Heart right ventricle (tissue), 16 donors: Measurements from ENCODE around the gene BTN2A1. TPM values are rescaled to one million over a fixed set of nuclear protein-coding genes. Genes with fewer than 3 reads are reported as not detected.
A peak's percentile ranks its signal among the peaks of the same experiment; 100 is the strongest.

Source experiments
- ATAC-seq, 8 donors: fragments of 200-7000 bp; cut with Tn5 transposase; one replicate each; pipeline ENCODE4 v1.9.1; 2020; ENCODE audit warnings: mild to moderate bottlenecking in 8 of 8, moderate library complexity in 8 of 8, moderate number of reproducible peaks in 1 of 8
- DNase-seq, 2 donors: peaks; one replicate each; pipeline ENCODE4 v3.0.0-alpha.2; 2020
- H3K27ac ChIP-seq, 10 donors: fragments of 200-600 bp; sonication (generic) in 2 of 10; one replicate each; pipeline versions ENCODE4 v1.5.0 to v1.8.0; 2020 to 2022; ENCODE audit warnings: mild to moderate bottlenecking in 3 of 10
- H3K27me3 ChIP-seq, 7 donors: fragments of 200-600 bp; one replicate each; pipeline ENCODE4 v1.8.0; 2021 to 2022; ENCODE audit warnings: mild to moderate bottlenecking in 2 of 7
- H3K36me3 ChIP-seq, 9 donors: fragments of 200-600 bp; sonication (generic) in 1 of 9; one replicate each; pipeline versions ENCODE4 v1.5.0 to v1.8.0; 2020 to 2022; ENCODE audit warnings: mild to moderate bottlenecking in 2 of 9
- H3K4me1 ChIP-seq, 9 donors: fragments of 200-600 bp; sonication (generic) in 1 of 9; one replicate each; pipeline versions ENCODE4 v1.5.0 to v1.8.0; 2020 to 2022; ENCODE audit warnings: mild to moderate bottlenecking in 4 of 9
- H3K4me3 ChIP-seq, 10 donors: fragments of 200-600 bp; sonication (generic) in 2 of 10; one replicate each; pipeline versions ENCODE4 v1.5.0 to v1.8.0; 2020 to 2022; ENCODE audit warnings: mild to moderate bottlenecking in 7 of 10, moderate library complexity in 2 of 10
- H3K9me3 ChIP-seq, 11 donors: fragments of 200-600 bp in 10 of 11; sonication (generic) in 2 of 11; one replicate each; pipeline versions ENCODE4 v1.5.0 to v1.8.0; 2013 to 2022; ENCODE audit warnings: mild to moderate bottlenecking in 2 of 11, control low read depth in 1 of 11, moderate library complexity in 1 of 11
- CTCF ChIP-seq, 9 donors: fragments of 200-600 bp; sonication (generic) in 2 of 9; IDR thresholded peaks; one replicate each; pipeline versions ENCODE4 v1.5.0 to v1.8.0; 2021 to 2022; ENCODE audit warnings: antibody characterized with exemption in 9 of 9, mild to moderate bottlenecking in 5 of 9, moderate library complexity in 1 of 9
- WGBS, 2 donors: extraction: QIAGEN DNeasy Blood & Tissue Kit; methylation state at CpG; one replicate each; pipeline ENCODE4 v1.1.7; 2013; ENCODE audit warnings: inconsistent platforms in 1 of 2; 5-methylcytosine and 5-hydroxymethylcytosine counted together
- intact Hi-C, 10 donors: fragments of 100-400 bp; cut with DNase I; formaldehyde crosslinking; loops; one replicate each; pipeline versions ENCODE4 v1.11.1 to v1.14.2; 2022
- long read RNA-seq, 3 donors: library from polyadenylated mRNA; unstranded; transcript quantifications; one replicate each; pipeline ENCODE4 v2.0.0, GENCODE V29; 2020 to 2021
- polyA plus RNA-seq, 2 donors: library from polyadenylated mRNA; stranded (reverse); fragments of 200-250 nt; gene quantifications; one replicate each; pipeline ENCODE4 v1.2.3, GENCODE V29; 2013
- total RNA-seq, 10 donors: library from RNA; stranded (reverse); fragmentation: NEBNext Ultra II Directional in 3 of 10; extraction: Animal tissue kit (Norgen Biotek cat#: 25700) in 3 of 10; gene quantifications; one replicate each; pipeline versions ENCODE4 v1.2.1 to v1.2.4, GENCODE V29; 2021 to 2023
- donor health status: Arrhythmogenic right ventricular cardiomyopathy.
- donor health status: ischemic (EF 13 %, LVEDD 7.1; RV severe dilation, severe dysfunction).
- donor health status: healthy with polysubstance abuse.
- donor health status: DM: no; HTN: yes; CAD: no.
- donor health status: DM: no; HTN: no; CAD: no.
- donor health status: ischemic (EF 25% LVEDD 6.9; RV normal size, moderate dysfunction).
- donor health status: ischemic (EF 25% LVEDD 5.7; RV mildly dilated, moderate dysfunction).
- donor health status: healthy.
- donor health status: DM: yes; HTN: yes; CAD: no.
- donor health status: Ischemic cardiomyopathy.
- donor health status: ischemic (EF 35%, LVEDD 5.7; RV mildly dilated, moderate dysfunction).
- donor health status: nonischemic (EF 11% LVEDD 7.7; RV severe dilation, severe dysfunction).
- donor health status: DM: yes; HTN: yes; CAD: no.
- donor health status: PGD.
- donor health status: ischemic (EF 29% LVEDD 5.4; RV normal size, mild dysfunction).
- donor health status: nonischemic (EF 23%, LVEDD 6.1; RV moderate dilation, normal function).

BTN2A1 gene
- 10 to 100 TPM; 12.7 to 19.9 (median 15.5) TPM for total RNA-seq
- polyA plus RNA-seq, result 10 to 100 TPM in 1 of 2 donors, 1 to 10 TPM in 1; 9.7 to 15.9 TPM
- long read RNA-seq, donor 1, transcript BTN2A1-201 (8 exons, 2,920 nt), result major isoform, 14 of 31 reads
- long read RNA-seq, donor 1, partial matches to known transcripts, result 9 of 31 reads
- long read RNA-seq, donor 1, other reads (novel, unspliced or antisense), result 5 of 31 reads
- long read RNA-seq, donor 2, transcript BTN2A1-203 (8 exons, 3,113 nt), result major isoform, 6 of 32 reads
- long read RNA-seq, donor 2, transcript BTN2A1-201 (8 exons, 2,920 nt), result major isoform, 6 of 32 reads
- long read RNA-seq, donor 2, partial matches to known transcripts, result 9 of 32 reads
- long read RNA-seq, donor 2, other reads (novel, unspliced or antisense), result 5 of 32 reads
- long read RNA-seq, donor 3, transcript BTN2A1-201 (8 exons, 2,920 nt), result major isoform, 9 of 44 reads
- long read RNA-seq, donor 3, transcript BTN2A1-203 (8 exons, 3,113 nt), result minor isoform, 7 of 44 reads
- long read RNA-seq, donor 3, partial matches to known transcripts, result 15 of 44 reads
- long read RNA-seq, donor 3, other reads (novel, unspliced or antisense), result 11 of 44 reads

- peak within 1 kb of the TSS; percentile 44 to 93 (median 71) for H3K4me3 ChIP-seq
- H3K36me3 ChIP-seq, result peaks cover 0 to 40% (median 28%) of the 10 kb centered on the region in 9 donors
- peak; percentile 98 to 100 (median 99) for ATAC-seq
- H3K27me3 ChIP-seq, result no peaks in the 10 kb centered on the region
- TF ChIP-seq CTCF (IDR thresholded peaks at IDR 0.05), result peak in 2 of 9 donors; percentile 8 to 11
- no peaks in the 10 kb centered on the region for H3K9me3 ChIP-seq
- peak; percentile 54 to 90 for DNase-seq
- 0 to 1% methylated on average over 31 of the region's 31 CpGs for WGBS, 2 donors
- peaks cover 0 to 65% (median 48%) of the 10 kb centered on the region in 9 donors for H3K4me1 ChIP-seq
- peak within 1 kb of the TSS; percentile 78 to 98 (median 96) for H3K27ac ChIP-seq
- intact Hi-C loops, result no loop called here
These were observed at the start of gene BTN2A1 for GRCh38 chr6:26457806-26458688. Gene BTN2A1, plus strand, starts transcription at chr6:26457955. Its CDS starts 682 bp downstream, at chr6:26458637.

DNA sequence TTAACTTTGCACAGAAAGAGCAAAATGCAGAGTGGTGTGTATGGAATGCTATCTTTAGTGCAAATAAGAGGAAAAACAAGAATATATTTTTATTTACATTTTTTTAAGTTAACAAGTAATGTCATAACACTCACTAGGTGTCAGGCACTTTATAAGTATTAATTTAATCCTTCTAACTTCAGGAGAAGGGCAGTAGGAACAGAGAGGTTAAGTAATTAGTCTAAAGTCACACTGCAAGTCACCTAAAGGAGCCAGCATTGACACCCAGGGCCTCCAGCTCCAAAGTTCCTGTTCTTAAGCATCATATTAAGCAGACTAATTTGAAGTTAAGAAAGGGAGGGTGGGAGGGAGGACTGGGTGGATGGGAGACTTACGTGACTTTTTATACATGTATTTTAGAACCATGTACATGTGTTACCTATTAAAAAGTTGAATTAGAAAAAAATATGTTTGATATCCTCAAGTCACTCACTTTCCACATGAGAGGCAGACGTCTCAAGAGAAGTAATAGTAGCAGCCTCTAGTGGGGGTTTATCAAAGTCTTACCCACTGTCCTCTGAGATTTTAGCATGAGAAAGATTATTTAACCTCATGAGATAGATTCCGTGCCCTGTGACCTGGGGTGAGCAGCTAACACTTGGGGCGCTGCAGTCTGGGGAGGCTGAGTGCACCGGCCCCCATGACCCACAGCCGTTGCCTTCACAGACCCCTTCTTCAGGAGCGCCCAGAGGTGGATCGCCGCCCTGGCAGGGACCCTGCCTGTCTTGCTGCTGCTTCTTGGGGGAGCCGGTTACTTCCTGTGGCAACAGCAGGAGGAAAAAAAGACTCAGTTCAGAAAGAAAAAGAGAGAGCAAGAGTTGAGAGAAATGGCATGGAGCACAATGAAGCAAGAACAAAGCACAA lies 48.7 kb upstream of the BTN2A1 start:
- H3K36me3 ChIP-seq, result peaks cover 0 to 91% (median 32%) of the 10 kb centered on the region in 9 donors
- 91 to 92% methylated on average over 10 of the region's 10 CpGs for WGBS, 2 donors

DNA sequence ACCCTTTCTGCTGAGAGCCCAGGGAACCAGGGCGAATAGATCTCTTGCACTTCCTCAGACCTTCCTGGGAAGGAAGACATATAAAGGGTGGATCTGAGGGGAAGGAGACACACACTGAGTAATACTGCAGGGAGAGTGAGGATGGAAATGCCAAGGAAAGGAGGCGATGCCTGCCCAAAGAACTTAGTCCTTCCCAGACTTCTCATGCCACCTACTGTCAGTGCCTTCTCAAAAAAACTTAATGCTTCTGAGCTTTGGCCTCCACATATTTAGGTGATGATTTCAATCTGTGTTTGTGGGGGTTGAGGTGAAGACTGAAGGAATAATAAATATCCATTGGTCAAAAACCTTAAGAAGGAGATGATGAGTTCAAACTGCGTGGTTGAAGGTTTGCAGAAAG lies 46.0 kb upstream of the BTN2A1 start:
- no peak for DNase-seq
- no peaks in the 10 kb centered on the region for H3K27me3 ChIP-seq
- no peak overlapping the region for H3K27ac ChIP-seq
- intact Hi-C loops, result no loop called here
- no peak for ATAC-seq
- H3K4me1 ChIP-seq, result peaks cover 0 to 6% (median 0%) of the 10 kb centered on the region in 9 donors
- H3K9me3 ChIP-seq, result peaks cover 0 to under 1% (median 0%) of the 10 kb centered on the region in 11 donors
- no peak for TF ChIP-seq CTCF (IDR thresholded peaks at IDR 0.05)
- no peak overlapping the region for H3K4me3 ChIP-seq
- WGBS, 2 donors, result 93 to 99% methylated on average over 3 of the region's 3 CpGs
- peaks cover 0 to 85% (median 29%) of the 10 kb centered on the region in 9 donors for H3K36me3 ChIP-seq

More for the DNA sequence above, 48.7 kb upstream of the BTN2A1 start:
- ATAC-seq, result no peak
- no peak for TF ChIP-seq CTCF (IDR thresholded peaks at IDR 0.05)
- Histone ChIP-seq H3K4me3 (no peak overlapping the region), H3K27ac (no peak overlapping the region), H3K4me1 (peaks cover 0 to 16% (median 4%) of the 10 kb centered on the region in 9 donors), H3K27me3 (no peaks in the 10 kb centered on the region), H3K9me3 (no peaks in the 10 kb centered on the region)
- intact Hi-C loops, result no loop called here
- no peak for DNase-seq
